GM18907 (cell line): ENCODE data around the gene ZNF35.
"Not testable (repeated sequence)": the region's sequence is repeated elsewhere in the genome, so short reads cannot be mapped to it uniquely, and the experiment has no call there.

ENCODE experiments used
- ATAC-seq: cut with Tn5 transposase; IDR thresholded peaks from one replicate; pipeline ENCODE4 v1.9.1; 2021; ENCODE audit warnings: mild to moderate bottlenecking, moderate library complexity; ENCODE audit not compliant: unreplicated experiment

The ZNF35 gene

GRCh38 chr3:44648564-44649229 lies at the start of gene ZNF35:
Gene ZNF35, plus strand, starts transcription at chr3:44648732. Its CDS starts 2,336 bp downstream, at chr3:44651068.
- peak; percentile 96 for ATAC-seq

DNA sequence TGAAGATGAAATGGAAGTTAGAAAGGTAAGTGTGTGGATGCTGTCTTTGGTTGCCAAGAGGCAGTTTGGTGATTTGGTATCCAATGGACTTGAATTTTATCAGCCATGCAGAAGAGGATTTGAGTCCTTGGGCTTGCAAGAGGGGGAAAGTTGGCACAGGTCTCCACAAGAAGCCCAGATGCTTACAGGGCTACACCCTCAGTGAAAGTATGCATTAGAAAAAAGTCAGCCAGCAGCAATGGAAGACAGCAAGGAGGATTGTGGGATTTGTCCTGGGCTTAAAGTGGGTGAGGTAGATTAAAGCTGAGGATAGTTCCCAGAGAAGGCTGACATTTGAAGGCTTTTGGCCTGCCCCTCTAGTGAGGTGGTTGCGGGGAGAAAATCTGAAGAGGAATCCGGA lies 46.8 kb upstream of the ZNF35 start:
- no peak for ATAC-seq

GRCh38 chr3:44612678-44613077 lies 35.9 kb upstream of the ZNF35 start:
- no peak for ATAC-seq

DNA sequence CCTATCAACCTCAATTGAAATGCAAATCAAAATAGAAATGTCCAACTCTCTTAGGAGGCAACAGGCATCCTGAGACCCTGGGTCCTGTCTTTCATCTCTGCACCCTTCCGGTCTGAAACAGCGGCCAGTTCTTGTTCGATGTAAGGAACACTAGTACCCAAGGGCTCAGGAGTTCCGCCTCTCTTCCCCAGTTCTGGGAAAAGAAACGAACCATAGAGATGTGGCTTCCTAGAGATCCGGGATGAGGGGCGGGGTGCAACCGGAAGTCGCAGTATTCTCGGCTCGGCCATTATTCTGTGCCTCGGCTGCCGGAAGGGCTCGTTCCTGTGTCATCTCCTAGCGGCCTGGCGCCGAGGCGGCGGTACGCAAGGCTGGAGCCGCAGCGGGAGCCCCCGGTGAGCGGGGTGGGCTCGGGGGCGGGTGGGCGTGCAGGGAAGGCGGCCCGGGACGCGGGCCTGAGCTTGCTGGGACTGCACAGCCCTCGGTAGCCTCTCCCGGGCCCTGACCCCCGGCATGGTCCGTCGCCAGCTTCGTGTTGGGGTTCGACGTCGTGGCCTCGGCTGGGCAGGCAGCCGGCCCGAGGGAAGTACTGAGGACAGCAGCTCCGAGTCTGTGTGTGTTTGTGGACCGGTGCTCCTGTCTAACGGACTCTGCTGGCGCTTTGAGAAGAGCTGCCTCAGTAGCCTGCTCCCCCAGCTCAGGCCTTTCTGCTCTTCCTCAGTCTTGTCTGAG lies 23.6 kb upstream of the ZNF35 start, which contains the start of gene ZNF197:
ZNF197 (plus strand) TSS at position 288 of the 732 bp plus-strand sequence. CDS start 4,119 bp downstream, outside the sequence.
- ATAC-seq: peak; percentile 90

DNA sequence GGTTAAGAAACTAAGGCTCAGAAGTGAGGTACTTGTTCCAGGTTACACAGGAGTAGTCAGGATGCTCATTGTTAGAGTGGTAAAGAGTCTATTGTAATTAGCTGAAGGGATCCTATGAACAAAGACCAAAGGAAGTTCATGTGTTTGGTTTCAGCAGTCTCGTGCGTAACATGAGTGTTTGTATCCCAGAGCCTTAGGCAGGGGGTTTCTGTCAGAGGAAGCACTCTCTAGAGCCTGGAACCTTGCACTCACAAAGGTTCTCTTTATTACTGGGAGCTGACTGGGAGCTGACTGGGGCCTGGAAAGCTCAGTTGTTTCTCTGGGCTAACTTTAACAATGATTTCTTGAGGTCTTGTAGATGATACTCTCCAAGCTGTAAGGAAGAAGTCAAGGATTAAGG lies 19.8 kb upstream of the ZNF35 start:
- ATAC-seq: no peak

DNA sequence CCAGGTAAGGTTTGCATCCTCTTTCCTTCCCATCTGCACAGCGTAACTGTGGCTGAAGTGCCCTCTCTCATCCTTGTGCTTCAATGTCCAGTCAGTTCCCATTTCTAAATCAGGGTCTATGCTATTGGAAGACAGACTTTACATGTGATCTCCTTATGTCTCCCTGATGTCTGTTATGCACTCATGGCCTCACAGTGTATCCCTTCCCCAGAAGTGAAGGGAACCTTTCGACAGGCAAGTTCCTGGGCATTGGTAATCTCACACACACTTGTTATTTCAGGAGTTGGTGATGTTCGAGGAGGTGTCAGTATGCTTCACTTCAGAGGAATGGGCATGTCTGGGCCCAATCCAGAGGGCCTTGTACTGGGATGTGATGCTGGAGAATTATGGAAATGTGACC lies 16.3 kb upstream of the ZNF35 start:
- no peak for ATAC-seq

GRCh38 chr3:44642337-44642736 lies 6.2 kb upstream of the ZNF35 start:
- no peak for ATAC-seq

GRCh38 chr3:44643024-44643423 lies 5.5 kb upstream of the ZNF35 start:
- no peak for ATAC-seq

DNA sequence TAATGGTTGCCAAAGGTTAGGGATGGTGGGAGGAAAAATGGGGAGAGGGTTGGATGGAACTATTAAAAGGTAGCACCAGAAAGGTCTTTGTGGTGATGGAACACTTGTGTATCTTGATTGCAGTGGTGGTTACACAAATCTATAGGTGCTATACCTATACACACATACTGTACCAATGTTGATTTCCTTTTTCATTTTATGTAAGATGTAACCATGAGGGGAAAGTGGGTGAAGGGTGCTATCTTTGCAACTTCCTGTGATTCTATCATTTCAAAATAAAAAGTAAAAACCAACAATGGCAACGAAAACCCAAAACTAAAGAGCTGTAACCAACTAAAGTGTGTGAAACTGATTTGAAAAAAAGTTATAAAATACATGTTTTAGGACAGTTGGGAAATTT lies 761 bp upstream of the ZNF35 start:
- no peak for ATAC-seq

- ATAC-seq: no peak
These were observed 1.2 kb downstream of the ZNF35 start for GRCh38 chr3:44649709-44650108.

- ATAC-seq: no peak
These were observed 5.5 kb downstream of the ZNF35 start for GRCh38 chr3:44654039-44654438.

DNA sequence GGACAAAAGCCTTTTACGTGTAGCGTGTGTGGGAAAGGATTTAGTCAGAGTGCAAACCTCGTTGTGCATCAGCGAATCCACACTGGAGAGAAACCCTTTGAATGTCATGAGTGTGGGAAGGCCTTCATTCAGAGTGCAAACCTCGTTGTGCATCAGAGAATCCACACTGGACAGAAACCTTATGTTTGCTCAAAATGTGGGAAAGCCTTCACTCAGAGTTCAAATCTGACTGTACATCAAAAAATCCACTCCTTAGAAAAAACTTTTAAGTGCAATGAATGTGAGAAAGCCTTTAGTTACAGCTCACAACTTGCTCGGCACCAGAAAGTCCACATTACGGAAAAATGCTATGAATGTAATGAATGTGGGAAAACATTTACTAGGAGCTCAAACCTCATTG lies 10.5 kb downstream of the ZNF35 start:
- ATAC-seq: no peak

- ATAC-seq: no peak
These were observed 10.9 kb downstream of the ZNF35 start for GRCh38 chr3:44659434-44659833.

GRCh38 chr3:44661189-44661588 lies 12.7 kb downstream of the ZNF35 start:
- ATAC-seq: no peak

- no peak for ATAC-seq
These were observed 16.6 kb downstream of the ZNF35 start for GRCh38 chr3:44665173-44665572.

GRCh38 chr3:44666346-44666745 lies 17.8 kb downstream of the ZNF35 start:
- no peak for ATAC-seq

DNA sequence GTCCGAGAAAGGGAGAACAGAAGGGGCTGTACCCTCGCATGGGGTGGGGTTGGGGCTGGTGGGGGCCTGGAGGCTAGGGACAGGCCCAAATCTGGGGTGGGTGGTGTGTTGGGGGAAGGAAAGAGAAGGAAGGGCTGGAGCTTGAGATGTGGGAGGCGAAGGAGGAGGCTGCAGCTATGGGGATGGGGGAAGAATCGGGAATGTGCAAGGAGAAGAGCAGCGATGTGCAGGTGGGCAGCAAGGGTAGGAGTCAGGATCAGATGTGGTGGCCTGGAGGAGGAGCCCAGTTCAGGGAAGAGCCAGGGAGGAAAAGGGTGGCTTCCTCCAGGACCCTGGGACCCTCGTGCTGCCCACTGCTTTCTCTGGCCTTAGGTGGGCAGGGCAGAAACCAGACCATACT lies 21.2 kb downstream of the ZNF35 start:
- no peak for ATAC-seq

DNA sequence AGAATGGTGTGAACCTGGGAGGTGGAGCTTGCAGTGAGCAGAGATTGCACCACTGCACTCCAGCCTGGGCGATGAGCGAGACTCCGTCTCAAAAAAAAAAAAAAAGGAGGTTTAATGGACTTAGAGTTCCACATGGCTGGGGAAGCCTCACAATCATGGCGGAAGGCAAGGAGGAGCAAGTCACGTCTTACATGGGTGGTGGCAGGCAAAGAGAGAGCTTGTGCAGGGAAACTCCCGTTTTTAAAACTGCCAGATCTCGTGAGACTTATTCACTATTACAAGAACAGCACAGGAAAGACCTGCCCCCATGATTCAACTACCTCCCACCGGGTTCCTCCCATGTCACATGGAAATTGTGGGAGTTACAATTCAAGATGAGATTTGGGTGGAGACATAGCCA lies 24.9 kb downstream of the ZNF35 start:
- not testable (repeated sequence) for ATAC-seq

DNA sequence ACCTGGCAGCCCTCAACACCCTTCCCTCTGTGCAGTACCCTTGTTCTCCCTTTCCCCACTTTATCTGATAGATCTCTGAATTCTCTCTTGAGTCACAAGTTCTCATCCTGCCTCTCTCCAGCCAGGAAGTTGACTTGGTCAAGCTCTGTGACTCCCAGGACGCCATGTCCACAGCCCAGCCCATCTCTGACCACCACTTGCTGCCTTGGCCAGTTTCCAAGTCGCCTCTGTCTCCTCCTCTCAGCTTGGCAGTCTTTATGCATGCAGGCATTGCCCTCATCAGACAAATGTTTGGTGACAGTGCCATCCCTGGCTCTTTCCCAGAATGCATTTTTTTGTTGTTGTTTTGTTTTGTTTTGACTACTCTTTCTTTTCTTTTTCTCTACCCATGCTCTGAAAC lies 25.7 kb downstream of the ZNF35 start:
- ATAC-seq: no peak

DNA sequence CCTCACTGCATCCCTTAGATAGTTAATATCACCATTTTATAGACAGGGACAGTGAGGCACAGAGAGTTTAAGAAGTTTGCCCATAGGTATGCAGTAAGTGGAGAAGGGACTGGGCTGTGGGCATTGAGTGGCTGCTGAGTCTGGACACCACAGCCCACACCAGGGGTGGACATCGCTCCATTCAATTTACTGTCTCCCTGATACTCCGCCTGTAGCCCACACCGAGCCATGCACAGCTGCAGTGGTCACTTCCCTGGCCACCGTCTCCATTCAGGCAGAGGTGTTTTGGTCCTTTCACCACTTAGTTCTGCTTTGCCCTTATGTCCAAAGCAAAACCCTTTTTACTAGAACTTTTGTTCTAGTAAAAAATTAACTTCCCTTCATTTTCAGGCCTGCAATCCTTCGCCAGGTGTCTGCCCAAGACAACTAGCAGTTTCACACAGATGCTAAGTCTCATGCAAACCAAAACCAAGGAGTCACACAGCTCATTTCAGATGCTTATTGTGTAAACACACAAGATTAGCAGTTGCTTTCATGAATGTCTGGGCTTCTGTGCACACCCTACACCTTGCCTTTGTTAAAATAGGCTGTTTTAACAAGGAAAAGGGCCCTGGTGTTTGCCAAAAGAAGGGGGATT lies 30.1 kb downstream of the ZNF35 start:
- ATAC-seq: peak; percentile 48

- ATAC-seq: no peak
These were observed 32.5 kb downstream of the ZNF35 start for GRCh38 chr3:44680921-44681455.
